HG02943 (cell line): Measurements from ENCODE around the gene ZNF540.
"Not testable (repeated sequence)": the region's sequence is repeated elsewhere in the genome, so short reads cannot be mapped to it uniquely, and the experiment has no call there.

Experiments used
- ATAC-seq: cut with Tn5 transposase; IDR thresholded peaks from one replicate; pipeline ENCODE4 v1.9.1; 2021; ENCODE audit warnings: mild to moderate bottlenecking, low read depth, moderate library complexity; ENCODE audit not compliant: unreplicated experiment

Gene ZNF540

DNA sequence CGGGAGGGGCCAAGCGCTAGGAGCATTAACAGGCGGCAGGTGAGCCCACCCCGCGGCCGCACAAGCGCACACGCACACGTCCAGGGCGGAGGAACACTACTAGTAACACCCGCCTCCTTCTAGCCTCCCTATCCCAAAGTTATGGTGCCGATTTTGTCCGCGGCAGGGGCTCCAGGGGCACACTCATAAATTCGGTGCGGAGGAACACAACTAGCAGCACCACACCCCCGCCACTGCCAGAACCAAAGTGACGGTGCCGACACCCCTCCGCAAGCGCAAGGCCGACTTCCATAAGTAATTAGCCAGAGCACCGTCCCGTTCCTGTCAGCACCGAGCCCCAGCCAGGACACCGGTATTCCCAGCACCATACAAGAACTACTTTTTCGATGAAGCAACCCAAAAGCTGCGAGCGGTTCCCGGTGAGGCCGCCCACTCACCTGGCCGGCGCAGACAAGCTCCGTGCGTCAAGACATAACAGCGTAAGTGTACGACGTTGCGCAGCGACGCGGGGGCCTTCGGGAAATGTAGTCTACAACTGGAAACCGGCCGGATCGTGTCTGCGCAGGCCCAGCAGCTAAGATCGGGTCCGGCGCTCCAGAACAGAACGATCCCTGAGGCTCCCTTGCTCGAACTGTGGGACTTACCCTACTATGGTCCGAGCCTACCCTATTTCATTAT lies at the start of gene ZNF540, which contains the start of gene ZNF571:
ZNF540 (plus strand) TSS at position 573 of the 678 bp plus-strand sequence. CDS start 3,572 bp downstream, outside the sequence.
ZNF571 (minus strand) TSS at position 489 of the 678 bp plus-strand sequence. CDS start 8,116 bp downstream, outside the sequence.
- peak; percentile 98 for ATAC-seq

DNA sequence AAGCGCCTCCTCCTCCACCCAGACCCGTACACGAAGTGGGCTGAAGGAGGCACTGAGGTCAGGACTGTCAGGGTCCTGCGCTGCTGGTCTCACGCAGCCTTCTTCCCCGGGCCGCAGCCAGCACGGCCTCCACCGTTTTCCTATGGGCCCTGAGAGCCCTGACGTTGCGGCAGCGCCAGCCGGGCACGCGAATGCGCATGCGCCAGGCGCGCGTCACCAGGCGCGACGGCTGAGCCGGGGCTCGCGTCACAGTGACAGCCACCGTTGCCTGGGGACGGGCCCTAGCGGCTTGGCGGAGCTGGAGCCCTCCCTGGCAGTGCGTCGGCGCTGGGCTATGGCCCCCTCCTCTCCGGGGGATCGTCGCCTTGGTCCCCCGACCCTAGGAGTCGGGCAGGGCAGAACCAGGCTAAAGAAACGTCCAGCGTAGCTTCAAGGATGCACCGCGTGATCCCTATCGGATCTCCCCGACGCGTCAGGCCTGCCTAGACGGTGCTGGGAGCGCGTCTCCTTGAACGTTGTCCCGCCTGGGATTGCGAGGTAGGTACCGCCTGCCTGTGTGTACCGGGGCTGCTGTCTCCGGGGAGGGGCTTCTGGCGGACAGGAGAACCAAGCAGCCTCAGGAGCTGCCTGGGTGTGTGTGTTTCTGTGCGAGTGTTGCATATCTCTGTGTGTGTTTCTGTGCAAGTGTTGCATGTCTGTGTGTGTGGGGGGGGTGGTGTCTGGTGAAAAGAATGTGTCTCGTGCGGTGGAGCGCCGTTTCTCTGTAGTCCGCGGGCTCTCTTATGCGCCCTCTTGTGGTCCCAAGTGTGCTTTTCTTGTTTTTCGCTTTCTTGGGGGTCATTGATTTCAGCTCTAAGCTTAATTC lies 43.3 kb upstream of the ZNF540 start:
- no peak for ATAC-seq

DNA sequence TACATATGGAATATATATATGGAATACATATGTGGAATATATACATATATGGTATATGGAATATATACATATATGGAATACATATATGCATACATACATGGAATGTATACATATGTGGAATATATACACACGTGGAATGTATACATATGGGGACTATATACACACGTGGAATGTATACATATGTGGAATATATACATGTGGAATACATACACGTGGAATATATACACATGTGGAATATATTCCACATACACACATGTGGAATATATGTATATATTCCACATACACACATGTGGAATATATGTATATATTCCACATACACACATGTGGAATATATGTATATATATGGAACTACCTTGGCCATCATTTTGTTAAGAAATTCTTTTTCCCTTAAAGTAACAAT lies 31.2 kb upstream of the ZNF540 start:
- no peak for ATAC-seq

DNA sequence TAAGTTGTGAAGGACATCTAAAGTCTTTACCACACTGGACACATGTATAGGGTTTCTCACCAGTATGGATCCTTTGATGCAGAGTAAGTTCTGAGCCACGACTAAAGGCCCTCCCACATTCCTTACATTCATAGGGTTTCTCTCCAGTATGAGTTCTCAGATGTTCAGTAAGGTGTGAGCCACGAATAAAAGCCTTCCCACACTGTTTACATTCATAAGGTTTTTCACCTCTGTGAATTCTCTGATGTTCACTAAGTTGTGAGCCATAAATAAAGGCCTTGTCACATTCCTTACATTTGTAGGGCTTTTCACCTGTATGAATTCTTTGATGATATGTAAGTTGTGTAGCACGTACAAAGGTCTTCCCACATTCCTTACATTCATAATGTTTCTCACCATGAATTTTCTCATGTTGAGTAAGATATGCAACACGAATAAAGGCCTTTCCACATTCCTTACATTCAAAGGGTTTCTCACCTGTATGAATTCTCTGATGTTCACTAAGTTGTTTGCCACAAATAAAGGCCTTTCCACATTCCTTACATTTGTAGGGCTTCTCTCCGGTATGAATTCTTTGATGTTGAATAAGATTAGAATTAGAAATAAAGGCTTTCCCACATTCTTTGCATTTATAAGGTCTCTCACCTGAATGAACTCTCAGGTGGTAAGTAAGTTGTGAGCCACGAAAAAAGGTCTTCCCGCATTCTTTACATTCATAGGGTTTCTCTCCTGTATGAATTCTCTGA lies 29.9 kb upstream of the ZNF540 start:
- no peak for ATAC-seq

DNA sequence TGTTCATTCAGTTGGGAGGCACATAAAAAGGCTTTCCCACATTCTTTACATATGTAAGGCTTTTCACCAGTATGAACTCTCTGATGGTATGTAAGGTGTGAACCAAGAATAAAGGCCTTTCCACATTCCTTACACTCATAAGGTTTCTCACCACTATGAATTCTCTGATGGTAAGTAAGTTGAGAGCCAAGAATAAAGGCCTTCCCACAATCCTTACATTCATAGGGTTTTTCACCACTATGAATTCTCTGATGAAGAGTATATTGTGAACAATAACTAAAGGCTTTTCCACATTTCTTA lies 29.4 kb upstream of the ZNF540 start:
- no peak for ATAC-seq

GRCh38 chr19:37572203-37572602 lies 22.5 kb upstream of the ZNF540 start:
- ATAC-seq: no peak

GRCh38 chr19:37583340-37583739 lies 11.3 kb upstream of the ZNF540 start:
- no peak for ATAC-seq

DNA sequence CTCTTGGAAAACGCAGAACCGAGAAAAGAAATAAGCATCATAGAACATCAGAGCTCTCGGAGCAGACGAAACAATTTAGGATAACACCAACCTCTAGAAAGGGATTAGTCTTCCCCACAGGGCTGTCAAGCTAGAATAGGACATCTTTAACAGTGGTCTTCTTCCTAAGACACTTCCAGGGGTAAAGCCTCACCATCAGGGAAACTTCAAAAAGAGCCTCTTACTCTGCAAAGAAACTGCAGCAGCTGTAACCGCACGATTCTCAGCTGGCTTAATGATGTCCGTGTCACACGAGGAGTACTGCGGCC lies 726 bp upstream of the ZNF540 start:
- peak; percentile 28 for ATAC-seq

GRCh38 chr19:37594982-37595382 lies 306 bp downstream of the ZNF540 start:
- no peak for ATAC-seq

GRCh38 chr19:37635076-37636056 lies 40.7 kb downstream of the ZNF540 start:
- no peak for ATAC-seq

- ATAC-seq: no peak
Observed at GRCh38 chr19:37654118-37654517, 59.4 kb downstream of the ZNF540 start.

DNA sequence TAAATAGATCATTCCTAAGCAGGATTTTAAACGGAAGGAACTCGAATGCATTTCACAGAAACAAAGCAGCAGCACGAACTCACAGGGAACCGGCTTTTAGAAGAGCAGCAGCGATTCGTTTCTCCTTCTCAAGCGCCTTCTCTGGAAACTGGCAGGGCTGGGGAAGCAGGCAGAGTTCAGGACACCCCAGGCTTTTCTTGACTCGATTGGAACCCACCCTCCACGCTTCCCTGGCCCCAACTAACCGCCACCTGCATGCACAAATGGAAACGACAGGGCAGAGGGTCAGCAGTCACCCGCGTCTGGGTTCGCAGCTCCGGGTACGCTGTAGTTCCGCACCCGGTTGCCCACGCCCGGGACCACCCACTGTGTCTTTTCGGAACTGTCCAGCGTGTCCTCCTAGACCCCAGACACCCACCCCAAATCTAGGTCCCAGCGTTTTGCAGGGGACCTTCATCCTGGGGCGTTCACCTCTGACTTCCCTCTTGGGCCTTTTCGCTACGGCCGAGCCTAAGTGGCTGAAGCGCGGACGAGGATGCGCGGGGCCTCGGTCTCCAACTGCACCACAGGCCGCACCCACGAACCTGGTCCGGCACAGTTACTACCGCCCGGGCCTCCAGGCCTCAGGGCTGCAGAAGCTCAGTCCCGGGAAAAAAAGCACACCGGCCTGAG lies 60.1 kb downstream of the ZNF540 start:
- peak; percentile 38 for ATAC-seq

- ATAC-seq: peak; percentile 64
Observed at GRCh38 chr19:37655301-37655688, 60.6 kb downstream of the ZNF540 start, which contains the start of gene ZFP30. TSS of gene ZFP30 (minus strand) at chr19:37655465. CDS start at chr19:37647822, 7,643 bp downstream.

DNA sequence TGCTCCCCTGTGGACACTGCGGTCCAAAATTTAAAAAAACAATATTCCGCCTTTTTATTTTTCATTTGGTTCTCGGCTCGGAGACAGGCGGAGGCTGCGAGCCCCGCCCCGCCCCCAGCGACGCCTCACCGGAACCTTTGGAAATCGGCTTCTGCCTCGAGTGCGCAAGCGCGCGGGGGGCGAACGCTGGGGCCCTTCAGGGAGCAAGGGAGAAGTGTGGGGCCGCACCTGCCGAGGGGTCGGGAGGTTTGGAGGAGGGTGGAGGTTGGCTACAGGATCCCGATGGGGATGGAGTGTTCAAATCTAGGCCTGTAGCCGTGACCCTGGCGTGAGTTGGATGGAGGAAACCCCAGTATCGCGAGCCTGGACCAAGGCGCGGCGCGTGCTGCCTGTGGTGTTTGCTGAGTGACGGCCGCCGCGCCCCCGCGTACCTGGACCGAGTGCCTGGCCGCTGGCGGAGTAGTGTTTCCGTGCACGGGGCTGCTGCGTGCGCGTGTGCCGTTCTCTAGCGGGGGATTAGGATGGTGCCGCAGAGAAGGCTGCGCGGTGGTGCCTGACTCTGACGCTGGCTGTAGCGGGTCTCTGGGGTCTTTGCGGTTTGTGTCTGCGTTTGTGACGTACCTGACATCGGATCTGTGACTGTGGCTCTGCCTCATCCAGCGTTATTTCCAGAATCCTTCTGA lies 61.2 kb downstream of the ZNF540 start:
- ATAC-seq: peak; percentile 44

DNA sequence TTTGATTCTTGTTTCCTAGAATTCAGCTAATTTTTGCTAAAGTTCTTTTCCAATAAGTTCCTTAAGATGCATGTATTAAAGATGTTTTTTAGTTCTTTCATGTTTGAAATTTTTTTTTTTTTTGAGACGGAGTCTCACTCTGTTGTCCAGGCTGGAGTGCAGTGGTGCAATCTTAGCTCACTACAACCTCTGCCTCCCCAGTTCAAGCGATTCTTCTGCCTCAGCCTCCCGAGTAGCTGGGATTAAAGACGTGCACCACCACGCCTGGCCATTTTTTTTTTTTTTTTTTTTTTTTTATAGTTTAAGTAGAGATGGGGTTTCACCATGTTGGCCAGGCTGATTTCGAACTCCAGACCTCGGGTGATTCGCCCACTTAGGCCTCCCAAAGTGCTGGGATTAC lies 62.5 kb downstream of the ZNF540 start:
- not testable (repeated sequence) for ATAC-seq
